ENCODE measurements around the gene ARHGAP33.

ARHGAP33 gene

DNA sequence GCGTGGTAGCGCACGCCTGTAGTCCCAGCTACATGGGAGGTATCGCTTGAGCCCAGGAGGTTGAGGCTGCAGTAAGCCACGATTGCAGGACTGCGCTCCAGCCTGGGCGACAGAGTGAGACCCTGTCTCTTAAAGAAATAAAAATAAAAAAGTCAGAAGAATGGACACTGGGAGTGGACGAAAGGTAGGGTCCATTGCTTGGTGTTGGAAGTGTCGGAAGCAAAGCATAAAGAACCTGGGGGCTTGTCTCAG is 392 bp upstream of the ARHGAP33 start:
- Histone ChIP-seq H2BK120ac (ENCODE audit: low read depth, low read length) (no peak overlapping the region), H3K79me1 (ENCODE audit: low read length) (no peaks in the 10 kb centered on the region), H3K27me3 (ENCODE audit: insufficient read depth, low read length, poor library complexity) (no peaks in the 10 kb centered on the region), H3K4me1 (ENCODE audit: control insufficient read depth, low read depth, low read length) (peaks cover 8% of the 10 kb centered on the region), H3K18ac (ENCODE audit: low read length) (no peak overlapping the region), H3K27ac (ENCODE audit: low read depth, low read length) (no peak overlapping the region), H3K4me2 (ENCODE audit: low read length) (no peak overlapping the region), H3K56ac (ENCODE audit: low read length) (no peak overlapping the region), H2BK5ac (ENCODE audit: low read length) (no peak overlapping the region), H3K4me3 (ENCODE audit: low read length) (no peak overlapping the region), H3K79me2 (ENCODE audit: control insufficient read depth, insufficient read depth, low read length) (no peaks in the 10 kb centered on the region), H2BK15ac (replicated peaks; ENCODE audit: low read depth) (no peak overlapping the region), H3K23ac (ENCODE audit: low read length) (no peak overlapping the region), H3K4ac (ENCODE audit: low read depth, low read length) (no peak overlapping the region), H3K36me3 (ENCODE audit: control insufficient read depth, insufficient read depth, low read length) (no peaks in the 10 kb centered on the region), H4K5ac (ENCODE audit: low read length) (no peak overlapping the region), H3K9ac (ENCODE audit: low read length) (no peak overlapping the region), H2AK5ac (ENCODE audit: low read length) (no peak overlapping the region), H4K8ac (ENCODE audit: low read depth, low read length) (no peak overlapping the region)
- no CpG with 5 or more reads among the region's 9 CpGs for WGBS (ENCODE audit: extremely low coverage, insufficient coverage, low lambda C conversion rate)
- no peak for DNase-seq

DNA sequence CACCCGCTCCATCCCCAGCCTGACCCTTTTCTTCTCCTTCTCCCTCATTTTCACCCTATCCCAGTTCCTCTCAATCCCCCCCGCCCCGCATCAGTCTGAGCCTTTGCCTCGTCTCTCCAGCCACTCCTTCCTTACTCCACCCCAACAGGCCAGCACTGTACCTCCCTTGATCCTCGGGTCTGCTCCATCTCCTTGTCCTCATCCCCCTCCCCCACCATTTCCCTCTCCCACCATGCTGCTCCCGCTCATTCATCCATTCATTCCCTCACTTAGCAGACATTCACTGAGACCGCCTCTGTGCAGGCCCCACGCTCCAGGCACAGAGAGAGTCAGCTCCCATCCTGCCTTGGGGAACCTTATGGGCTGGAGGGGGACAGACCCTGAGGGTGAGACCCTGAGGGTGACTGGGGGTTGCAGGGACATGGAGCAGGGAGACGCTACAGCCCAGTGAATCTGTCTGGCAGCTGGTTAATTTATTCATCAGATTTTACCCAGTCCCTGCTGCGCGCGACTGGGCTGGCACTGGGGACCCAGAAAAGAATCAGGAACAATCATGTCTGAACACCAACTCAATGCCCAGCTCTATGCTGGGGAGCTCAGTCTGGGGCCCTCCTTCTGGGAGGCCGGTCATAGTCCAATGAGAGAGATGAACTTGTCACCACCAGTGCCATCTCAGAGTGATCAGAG is 881 bp downstream of the ARHGAP33 start:
- no peak overlapping the region for H3K27ac ChIP-seq (ENCODE audit: low read depth, low read length)
- H4K5ac ChIP-seq (ENCODE audit: low read length), result no peak overlapping the region
- peak overlapping the region; percentile 78 for H3K56ac ChIP-seq (ENCODE audit: low read length)
- no peak overlapping the region for H4K8ac ChIP-seq (ENCODE audit: low read depth, low read length)
- H2AK5ac ChIP-seq (ENCODE audit: low read length), result no peak overlapping the region
- DNase-seq, result no peak
- H3K79me2 ChIP-seq (ENCODE audit: control insufficient read depth, insufficient read depth, low read length), result no peaks in the 10 kb centered on the region
- H3K4me3 ChIP-seq (ENCODE audit: low read length), result no peak overlapping the region
- no peak overlapping the region for H3K18ac ChIP-seq (ENCODE audit: low read length)
- H3K36me3 ChIP-seq (ENCODE audit: control insufficient read depth, insufficient read depth, low read length), result no peaks in the 10 kb centered on the region
- WGBS (ENCODE audit: extremely low coverage, insufficient coverage, low lambda C conversion rate), result no CpG with 5 or more reads among the region's 13 CpGs
- no peaks in the 10 kb centered on the region for H3K27me3 ChIP-seq (ENCODE audit: insufficient read depth, low read length, poor library complexity)
- H3K23ac ChIP-seq (ENCODE audit: low read length), result no peak overlapping the region
- H3K79me1 ChIP-seq (ENCODE audit: low read length), result no peaks in the 10 kb centered on the region
- H3K4ac ChIP-seq (ENCODE audit: low read depth, low read length), result no peak overlapping the region
- no peak overlapping the region for H2BK5ac ChIP-seq (ENCODE audit: low read length)
- no peak overlapping the region for H2BK15ac ChIP-seq (replicated peaks; ENCODE audit: low read depth)
- H3K4me1 ChIP-seq (ENCODE audit: control insufficient read depth, low read depth, low read length), result peaks cover 8% of the 10 kb centered on the region
- peak overlapping the region; percentile 8 for H3K9ac ChIP-seq (ENCODE audit: low read length)
- no peak overlapping the region for H3K4me2 ChIP-seq (ENCODE audit: low read length)
- H2BK120ac ChIP-seq (ENCODE audit: low read depth, low read length), result no peak overlapping the region

DNA sequence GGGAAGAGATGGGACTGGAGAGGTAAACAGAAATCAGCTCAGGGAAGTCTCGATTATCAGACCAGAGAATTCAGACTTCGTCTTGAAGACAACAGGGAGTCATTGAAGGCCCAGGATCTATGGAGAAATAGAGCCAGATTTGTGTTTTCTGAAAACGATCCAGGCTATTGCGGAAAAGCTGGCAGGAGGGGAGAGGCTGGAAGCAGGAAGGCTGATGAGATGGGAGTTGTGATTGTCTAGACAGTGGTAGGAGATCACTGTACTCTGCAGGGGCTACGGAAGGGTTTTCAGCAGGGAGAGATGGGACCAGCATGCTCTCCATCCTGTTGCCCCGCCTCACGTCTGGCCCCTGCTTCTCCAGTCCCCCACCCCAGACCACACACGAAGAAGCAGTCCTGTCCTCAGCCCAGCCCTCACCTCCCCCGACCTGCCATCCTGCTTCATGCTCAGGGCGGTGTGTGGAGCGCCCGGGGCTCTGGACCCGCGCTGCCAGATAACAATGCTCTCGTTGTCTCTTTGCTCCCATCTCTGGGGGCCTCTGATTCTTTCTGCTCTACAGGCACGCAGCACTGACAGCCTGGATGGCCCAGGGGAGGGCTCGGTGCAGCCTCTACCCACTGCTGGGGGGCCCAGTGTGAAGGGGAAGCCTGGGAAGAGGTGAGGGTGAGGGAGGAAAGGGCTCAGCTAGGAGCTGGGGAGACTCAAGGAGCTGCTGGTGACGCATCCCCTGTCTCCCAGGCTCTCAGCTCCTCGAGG is 1.9 kb downstream of the ARHGAP33 start:
- DNase-seq, result peak; percentile 83
- H3K4me3 ChIP-seq (ENCODE audit: low read length), result no peak overlapping the region
- H2BK5ac ChIP-seq (ENCODE audit: low read length), result no peak overlapping the region
- no peak overlapping the region for H3K27ac ChIP-seq (ENCODE audit: low read depth, low read length)
- peak overlapping the region; percentile 32 for H3K9ac ChIP-seq (ENCODE audit: low read length)
- H3K18ac ChIP-seq (ENCODE audit: low read length), result no peak overlapping the region
- no CpG with 5 or more reads among the region's 19 CpGs for WGBS (ENCODE audit: extremely low coverage, insufficient coverage, low lambda C conversion rate)
- H2AK5ac ChIP-seq (ENCODE audit: low read length), result no peak overlapping the region
- H3K36me3 ChIP-seq (ENCODE audit: control insufficient read depth, insufficient read depth, low read length), result no peaks in the 10 kb centered on the region
- no peak overlapping the region for H4K5ac ChIP-seq (ENCODE audit: low read length)
- H2BK120ac ChIP-seq (ENCODE audit: low read depth, low read length), result no peak overlapping the region
- H3K79me1 ChIP-seq (ENCODE audit: low read length), result no peaks in the 10 kb centered on the region
- no peaks in the 10 kb centered on the region for H3K27me3 ChIP-seq (ENCODE audit: insufficient read depth, low read length, poor library complexity)
- no peak overlapping the region for H3K4ac ChIP-seq (ENCODE audit: low read depth, low read length)
- no peak overlapping the region for H3K23ac ChIP-seq (ENCODE audit: low read length)
- H3K79me2 ChIP-seq (ENCODE audit: control insufficient read depth, insufficient read depth, low read length), result no peaks in the 10 kb centered on the region
- H3K56ac ChIP-seq (ENCODE audit: low read length), result peak overlapping the region; percentile 54
- H3K4me2 ChIP-seq (ENCODE audit: low read length), result no peak overlapping the region
- H3K4me1 ChIP-seq (ENCODE audit: control insufficient read depth, low read depth, low read length), result peaks cover 8% of the 10 kb centered on the region
- H2BK15ac ChIP-seq (replicated peaks; ENCODE audit: low read depth), result no peak overlapping the region
- no peak overlapping the region for H4K8ac ChIP-seq (ENCODE audit: low read depth, low read length)

DNA sequence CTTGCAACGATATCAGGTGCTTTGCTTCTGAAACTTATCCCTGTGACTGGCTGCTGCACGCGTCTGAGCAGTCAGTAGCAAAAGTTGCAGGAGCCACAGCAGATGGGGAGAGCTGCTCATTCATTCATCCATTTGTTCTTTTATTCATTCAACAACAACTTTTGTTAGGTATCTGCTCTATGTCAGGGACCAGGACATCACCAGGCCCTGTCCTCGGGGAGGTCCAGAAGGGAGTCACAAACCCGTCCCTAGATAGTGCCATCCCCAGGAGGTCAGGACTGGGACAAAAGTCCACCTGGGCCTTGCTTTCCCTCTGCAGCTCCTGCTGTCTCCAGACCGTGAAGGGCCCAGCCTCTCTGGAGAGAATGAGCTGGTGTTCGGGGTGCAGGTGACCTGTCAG is 2.6 kb downstream of the ARHGAP33 start:
- Histone ChIP-seq H3K27me3 (ENCODE audit: insufficient read depth, low read length, poor library complexity) (no peaks in the 10 kb centered on the region), H3K9ac (ENCODE audit: low read length) (no peak overlapping the region), H3K4ac (ENCODE audit: low read depth, low read length) (no peak overlapping the region), H4K8ac (ENCODE audit: low read depth, low read length) (no peak overlapping the region), H3K36me3 (ENCODE audit: control insufficient read depth, insufficient read depth, low read length) (no peaks in the 10 kb centered on the region), H3K23ac (ENCODE audit: low read length) (no peak overlapping the region), H3K4me1 (ENCODE audit: control insufficient read depth, low read depth, low read length) (peaks cover 8% of the 10 kb centered on the region), H2BK120ac (ENCODE audit: low read depth, low read length) (no peak overlapping the region), H3K18ac (ENCODE audit: low read length) (no peak overlapping the region), H3K27ac (ENCODE audit: low read depth, low read length) (no peak overlapping the region), H3K79me1 (ENCODE audit: low read length) (no peaks in the 10 kb centered on the region), H2BK5ac (ENCODE audit: low read length) (no peak overlapping the region), H3K4me2 (ENCODE audit: low read length) (no peak overlapping the region), H2BK15ac (replicated peaks; ENCODE audit: low read depth) (no peak overlapping the region), H2AK5ac (ENCODE audit: low read length) (no peak overlapping the region), H3K4me3 (ENCODE audit: low read length) (no peak overlapping the region), H3K56ac (ENCODE audit: low read length) (no peak overlapping the region), H4K5ac (ENCODE audit: low read length) (no peak overlapping the region), H3K79me2 (ENCODE audit: control insufficient read depth, insufficient read depth, low read length) (no peaks in the 10 kb centered on the region)
- no peak for DNase-seq
- WGBS (ENCODE audit: extremely low coverage, insufficient coverage, low lambda C conversion rate), result no CpG with 5 or more reads among the region's 7 CpGs

DNA sequence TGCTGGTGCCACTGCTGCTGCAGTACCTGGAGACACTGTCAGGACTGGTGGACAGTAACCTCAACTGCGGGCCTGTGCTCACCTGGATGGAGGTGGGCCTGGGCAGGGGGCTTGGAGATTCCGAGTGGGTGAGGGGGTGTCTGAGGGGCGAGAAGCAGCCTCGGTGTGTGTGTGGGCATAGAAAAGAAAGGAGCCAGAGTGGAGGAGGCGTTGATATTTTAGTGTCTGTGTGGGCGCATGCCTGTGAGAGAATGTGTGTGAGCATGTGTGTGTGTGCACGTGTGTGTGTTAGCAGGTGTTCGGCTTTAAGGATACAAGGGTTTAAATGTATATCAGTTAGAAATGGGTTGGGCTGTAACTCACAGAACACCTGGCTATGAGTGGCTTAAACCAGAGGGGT is 3.7 kb downstream of the ARHGAP33 start:
- H2BK5ac ChIP-seq (ENCODE audit: low read length), result no peak overlapping the region
- peaks cover 8% of the 10 kb centered on the region for H3K4me1 ChIP-seq (ENCODE audit: control insufficient read depth, low read depth, low read length)
- no peaks in the 10 kb centered on the region for H3K27me3 ChIP-seq (ENCODE audit: insufficient read depth, low read length, poor library complexity)
- H3K4me3 ChIP-seq (ENCODE audit: low read length), result no peak overlapping the region
- no peaks in the 10 kb centered on the region for H3K36me3 ChIP-seq (ENCODE audit: control insufficient read depth, insufficient read depth, low read length)
- no peak overlapping the region for H3K4me2 ChIP-seq (ENCODE audit: low read length)
- H3K27ac ChIP-seq (ENCODE audit: low read depth, low read length), result no peak overlapping the region
- no peak overlapping the region for H3K23ac ChIP-seq (ENCODE audit: low read length)
- DNase-seq, result no peak
- H3K79me2 ChIP-seq (ENCODE audit: control insufficient read depth, insufficient read depth, low read length), result no peaks in the 10 kb centered on the region
- H3K9ac ChIP-seq (ENCODE audit: low read length), result no peak overlapping the region
- H4K8ac ChIP-seq (ENCODE audit: low read depth, low read length), result no peak overlapping the region
- no peak overlapping the region for H3K18ac ChIP-seq (ENCODE audit: low read length)
- no peak overlapping the region for H3K56ac ChIP-seq (ENCODE audit: low read length)
- no peaks in the 10 kb centered on the region for H3K79me1 ChIP-seq (ENCODE audit: low read length)
- no peak overlapping the region for H2BK15ac ChIP-seq (replicated peaks; ENCODE audit: low read depth)
- H3K4ac ChIP-seq (ENCODE audit: low read depth, low read length), result no peak overlapping the region
- no peak overlapping the region for H2BK120ac ChIP-seq (ENCODE audit: low read depth, low read length)
- no CpG with 5 or more reads among the region's 8 CpGs for WGBS (ENCODE audit: extremely low coverage, insufficient coverage, low lambda C conversion rate)
- H4K5ac ChIP-seq (ENCODE audit: low read length), result no peak overlapping the region
- H2AK5ac ChIP-seq (ENCODE audit: low read length), result no peak overlapping the region

DNA sequence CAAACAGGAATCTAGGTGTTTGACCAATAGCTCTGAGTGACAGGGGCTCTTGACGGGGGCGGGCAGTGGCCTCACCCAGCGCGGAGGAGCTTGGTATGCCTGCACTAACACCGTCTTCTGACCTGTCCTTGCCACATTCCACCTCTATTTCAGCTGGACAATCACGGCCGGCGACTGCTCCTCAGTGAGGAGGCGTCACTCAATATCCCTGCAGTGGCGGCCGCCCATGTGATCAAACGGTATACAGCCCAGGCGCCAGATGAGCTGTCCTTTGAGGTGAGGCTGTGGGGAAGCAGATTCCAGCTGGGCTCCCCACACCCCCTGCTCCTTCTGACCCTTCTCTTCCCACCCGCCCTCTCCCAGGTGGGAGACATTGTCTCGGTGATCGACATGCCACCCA is 4.7 kb downstream of the ARHGAP33 start:
- Histone ChIP-seq H2BK5ac (ENCODE audit: low read length) (no peak overlapping the region), H3K27ac (ENCODE audit: low read depth, low read length) (no peak overlapping the region), H4K5ac (ENCODE audit: low read length) (no peak overlapping the region), H3K4me2 (ENCODE audit: low read length) (no peak overlapping the region), H2BK120ac (ENCODE audit: low read depth, low read length) (no peak overlapping the region), H2BK15ac (replicated peaks; ENCODE audit: low read depth) (no peak overlapping the region), H3K4me1 (ENCODE audit: control insufficient read depth, low read depth, low read length) (peaks cover 8% of the 10 kb centered on the region), H3K4me3 (ENCODE audit: low read length) (no peak overlapping the region), H3K79me1 (ENCODE audit: low read length) (no peaks in the 10 kb centered on the region), H3K23ac (ENCODE audit: low read length) (no peak overlapping the region), H3K36me3 (ENCODE audit: control insufficient read depth, insufficient read depth, low read length) (no peaks in the 10 kb centered on the region), H3K79me2 (ENCODE audit: control insufficient read depth, insufficient read depth, low read length) (no peaks in the 10 kb centered on the region), H3K18ac (ENCODE audit: low read length) (no peak overlapping the region), H2AK5ac (ENCODE audit: low read length) (no peak overlapping the region), H3K56ac (ENCODE audit: low read length) (no peak overlapping the region), H3K4ac (ENCODE audit: low read depth, low read length) (no peak overlapping the region), H4K8ac (ENCODE audit: low read depth, low read length) (no peak overlapping the region), H3K9ac (ENCODE audit: low read length) (no peak overlapping the region), H3K27me3 (ENCODE audit: insufficient read depth, low read length, poor library complexity) (no peaks in the 10 kb centered on the region)
- no CpG with 5 or more reads among the region's 16 CpGs for WGBS (ENCODE audit: extremely low coverage, insufficient coverage, low lambda C conversion rate)
- DNase-seq, result no peak
